ENCODE measurements around the gene ZBTB46.
"Not testable (repeated sequence)": the region's sequence is repeated elsewhere in the genome, so short reads cannot be mapped to it uniquely, and the experiment has no call there.

ZBTB46 gene

GRCh38 chr20:63819224-63819921 lies 11.7 kb downstream of the ZBTB46 start:
- DNase-seq, result no peak

GRCh38 chr20:63815615-63816253 lies 15.3 kb downstream of the ZBTB46 start:
- DNase-seq, result no peak

- DNase-seq, result no peak
Measured at GRCh38 chr20:63814891-63815614, 16.0 kb downstream of the ZBTB46 start.

GRCh38 chr20:63811491-63811875 lies 19.6 kb downstream of the ZBTB46 start:
- DNase-seq, result no peak

GRCh38 chr20:63810730-63811490 lies 20.2 kb downstream of the ZBTB46 start:
- DNase-seq, result no peak

- no peak for DNase-seq
Measured at GRCh38 chr20:63809856-63810255, 21.2 kb downstream of the ZBTB46 start.

- DNase-seq, result no peak
Measured at GRCh38 chr20:63808964-63809674, 21.9 kb downstream of the ZBTB46 start.

GRCh38 chr20:63808145-63808724 lies 22.8 kb downstream of the ZBTB46 start:
- DNase-seq, result no peak

GRCh38 chr20:63807654-63808053 lies 23.4 kb downstream of the ZBTB46 start:
- DNase-seq, result no peak

GRCh38 chr20:63804308-63804636 lies 26.8 kb downstream of the ZBTB46 start:
- no peak for DNase-seq

GRCh38 chr20:63802469-63803240 lies 28.4 kb downstream of the ZBTB46 start:
- no peak for DNase-seq

- not testable (repeated sequence) for DNase-seq
Measured at GRCh38 chr20:63801174-63801573, 29.9 kb downstream of the ZBTB46 start.

- not testable (repeated sequence) for DNase-seq
Measured at GRCh38 chr20:63800411-63800810, 30.7 kb downstream of the ZBTB46 start.

GRCh38 chr20:63799127-63799526 lies 31.9 kb downstream of the ZBTB46 start:
- not testable (repeated sequence) for DNase-seq

GRCh38 chr20:63797175-63797574 lies 33.9 kb downstream of the ZBTB46 start:
- not testable (repeated sequence) for DNase-seq

- no peak for DNase-seq
Measured at GRCh38 chr20:63795178-63795830, 35.8 kb downstream of the ZBTB46 start.

- DNase-seq, result no peak
Measured at GRCh38 chr20:63794614-63795013, 36.5 kb downstream of the ZBTB46 start.

- no peak for DNase-seq
Measured at GRCh38 chr20:63792866-63793265, 38.2 kb downstream of the ZBTB46 start.

GRCh38 chr20:63791497-63792156 lies 39.4 kb downstream of the ZBTB46 start:
- no peak for DNase-seq
